Smooth muscle cell (in vitro differentiated cells): Measurements from ENCODE around the gene SMPD1. TPM values are rescaled to one million over a fixed set of nuclear protein-coding genes. Genes with fewer than 3 reads are reported as not detected.

Experiments used
- DNase-seq: peaks from one replicate; lab custom pipeline; 2025; ENCODE audit not compliant: unreplicated experiment; lab: John Stamatoyannopoulos, UW
- H2AFZ ChIP-seq: fragments of 200-600 bp; sonication (generic); 2 replicates; pipeline ENCODE4 v1.6.0; 2016; ENCODE audit warnings: antibody characterized with exemption, low read depth, mild to moderate bottlenecking
- H3F3A ChIP-seq: fragments of 200-600 bp; sonication (generic); 2 replicates; pipeline ENCODE4 v1.6.0; 2017; ENCODE audit warnings: antibody characterized with exemption, low read depth
- H3K27ac ChIP-seq: fragments of 200-600 bp; sonication (generic); 2 replicates; pipeline ENCODE4 v1.5.1; 2016; ENCODE audit warnings: low read depth, mild to moderate bottlenecking
- H3K27me3 ChIP-seq: fragments of 200-600 bp; sonication (generic); 2 replicates; pipeline ENCODE4 v1.6.1; 2016; ENCODE audit warnings: low read depth, mild to moderate bottlenecking
- H3K36me3 ChIP-seq: fragments of 200-600 bp; sonication (generic); 2 replicates; pipeline ENCODE4 v1.5.1; 2016; ENCODE audit warnings: low read depth
- H3K4me1 ChIP-seq: fragments of 200-600 bp; sonication (generic); 2 replicates; pipeline ENCODE4 v1.5.1; 2016; ENCODE audit warnings: low read depth
- H3K4me2 ChIP-seq: fragments of 200-600 bp; sonication (generic); 2 replicates; pipeline ENCODE4 v1.6.0; 2016; ENCODE audit warnings: mild to moderate bottlenecking
- H3K4me3 ChIP-seq: fragments of 200-600 bp; sonication (generic); 2 replicates; pipeline ENCODE4 v1.5.1; 2016; ENCODE audit warnings: mild to moderate bottlenecking
- H3K79me2 ChIP-seq: fragments of 200-600 bp; sonication (generic); 2 replicates; pipeline ENCODE4 v1.6.0; 2016; ENCODE audit warnings: low read depth, mild to moderate bottlenecking
- H3K9ac ChIP-seq: fragments of 200-600 bp; sonication (generic); 2 replicates; pipeline ENCODE4 v1.6.0; 2016; ENCODE audit warnings: low read depth
- H3K9me3 ChIP-seq: fragments of 200-600 bp; sonication (generic); replicated peaks from 2 replicates; pipeline ENCODE4 v1.5.1; 2016; ENCODE audit warnings: low read depth
- H4K20me1 ChIP-seq: fragments of 200-600 bp; sonication (generic); 2 replicates; pipeline ENCODE4 v1.6.0; 2016; ENCODE audit warnings: low read depth
- CTCF ChIP-seq: fragments of 200-600 bp; sonication (generic); IDR thresholded peaks from 2 replicates; pipeline ENCODE4 v1.5.1; 2017; ENCODE audit warnings: borderline replicate concordance, mild to moderate bottlenecking, antibody characterized with exemption; ENCODE audit not compliant: insufficient read depth, poor library complexity, severe bottlenecking
- WGBS: methylation state at CpG from one replicate; pipeline ENCODE4 v1.1.7; 2016; ENCODE audit warnings: low lambda C conversion rate; 5-methylcytosine and 5-hydroxymethylcytosine counted together
- polyA plus RNA-seq: library from polyadenylated mRNA; unstranded; fragments of >200 nt; fragmentation: Nextera tagmentation; extraction: Ambion mirVana; gene quantifications from 2 replicates; pipeline ENCODE4 v1.2.1, GENCODE V29; 2016
- total RNA-seq: library from RNA; depleted of rRNA; stranded (reverse); fragments of >200 nt; gene quantifications from 2 replicates; pipeline ENCODE4 v1.2.3, GENCODE V29; 2014

The SMPD1 gene
- total and polyA plus RNA-seq, 2 experiments from 2014 or later = 56.6 to 57.3 TPM

GRCh38 chr11:6431861-6432260 lies 41.6 kb downstream of the SMPD1 start:
- H3K4me2 ChIP-seq = no peak overlapping the region
- no peaks in the 10 kb centered on the region for H3K79me2 ChIP-seq
- H3F3A ChIP-seq = no peaks in the 10 kb centered on the region
- H3K27me3 ChIP-seq = no peaks in the 10 kb centered on the region
- no peaks in the 10 kb centered on the region for H3K9me3 ChIP-seq
- TF ChIP-seq CTCF = no peak
- 54% methylated on average over 3 of the region's 3 CpGs for WGBS
- H3K4me3 ChIP-seq = no peak overlapping the region
- H3K27ac ChIP-seq = no peak overlapping the region
- H4K20me1 ChIP-seq = no peaks in the 10 kb centered on the region
- no peaks in the 10 kb centered on the region for H3K4me1 ChIP-seq
- no peak for DNase-seq
- no peaks in the 10 kb centered on the region for H3K36me3 ChIP-seq
- H2AFZ ChIP-seq = no peak overlapping the region
- no peak overlapping the region for H3K9ac ChIP-seq

- Histone ChIP-seq H3K79me2 (no peaks in the 10 kb centered on the region), H4K20me1 (no peaks in the 10 kb centered on the region), H3K27me3 (no peaks in the 10 kb centered on the region), H3K4me1 (no peaks in the 10 kb centered on the region), H3K27ac (no peak overlapping the region), H3K36me3 (no peaks in the 10 kb centered on the region), H3K9ac (no peak overlapping the region), H2AFZ (no peak overlapping the region), H3K4me2 (no peak overlapping the region), H3K4me3 (no peak overlapping the region), H3K9me3 (no peaks in the 10 kb centered on the region), H3F3A (no peaks in the 10 kb centered on the region)
- no peak for TF ChIP-seq CTCF
- 93% methylated on average over 5 of the region's 5 CpGs for WGBS
- DNase-seq = no peak
Observed at GRCh38 chr11:6433998-6434660, 43.9 kb downstream of the SMPD1 start.

- WGBS = 93% methylated on average over 12 of the region's 12 CpGs
Observed at GRCh38 chr11:6437423-6437822, 47.1 kb downstream of the SMPD1 start.

More at GRCh38 chr11:6437423-6437822, 47.1 kb downstream of the SMPD1 start:
- no peaks in the 10 kb centered on the region for H3K9me3 ChIP-seq
- no peaks in the 10 kb centered on the region for H3K79me2 ChIP-seq
- no peak overlapping the region for H3K4me3 ChIP-seq
- no peaks in the 10 kb centered on the region for H3K36me3 ChIP-seq
- no peaks in the 10 kb centered on the region for H3K27me3 ChIP-seq
- no peaks in the 10 kb centered on the region for H3F3A ChIP-seq
- H2AFZ ChIP-seq = no peak overlapping the region
- no peak for TF ChIP-seq CTCF
- no peak for DNase-seq
- no peaks in the 10 kb centered on the region for H4K20me1 ChIP-seq
- H3K4me2 ChIP-seq = no peak overlapping the region
- H3K4me1 ChIP-seq = no peaks in the 10 kb centered on the region
- H3K27ac ChIP-seq = no peak overlapping the region
- H3K9ac ChIP-seq = no peak overlapping the region
